ENCODE results near the gene MAPKAPK2. TPM values are rescaled to one million over a fixed set of nuclear protein-coding genes. Genes with fewer than 3 reads are reported as not detected.
"Not testable (repeated sequence)": the region's sequence is repeated elsewhere in the genome, so short reads cannot be mapped to it uniquely, and the experiment has no call there.

Gene MAPKAPK2
- total and polyA plus RNA-seq, 2 donors = 36.4 to 72.3 TPM

GRCh38 chr1:206760590-206760989, 75.9 kb downstream of the MAPKAPK2 start:
- Histone ChIP-seq H3K27me3 (ENCODE audit: control insufficient read depth in 2 of 2, insufficient read depth in 1 of 2, low read length in 1 of 2) (no peaks in the 10 kb centered on the region), H3K4me3 (ENCODE audit: low read length in 2 of 2) (no peak overlapping the region), H3K36me3 (ENCODE audit: control insufficient read depth in 2 of 2, insufficient read depth in 2 of 2, low read length in 1 of 2) (no peaks in the 10 kb centered on the region), H3K9me3 (ENCODE audit: control insufficient read depth in 2 of 2, insufficient read depth in 1 of 2, low read length in 1 of 2) (no peaks in the 10 kb centered on the region), H3K4me1 (ENCODE audit: control insufficient read depth in 2 of 2, insufficient read depth in 2 of 2, low read length in 2 of 2) (peaks cover 12 to 22% of the 10 kb centered on the region in 2 donors), H3K27ac (ENCODE audit: low read depth in 1 of 2, low read length in 1 of 2) (no peak overlapping the region)
- no peak for DNase-seq (ENCODE audit: low read depth in 6 of 9, low spot score in 9 of 9)
- 94% methylated on average over 1 of the region's 1 CpG for WGBS

GRCh38 chr1:206761159-206761768, 76.6 kb downstream of the MAPKAPK2 start:
- DNase-seq (ENCODE audit: low read depth in 6 of 9, low spot score in 9 of 9) = no peak
- no peak overlapping the region for H3K27ac ChIP-seq (ENCODE audit: low read depth in 1 of 2, low read length in 1 of 2)
- 97% methylated on average over 6 of the region's 6 CpGs for WGBS

GRCh38 chr1:206762741-206763364, 78.1 kb downstream of the MAPKAPK2 start:
- WGBS = 96% methylated on average over 12 of the region's 12 CpGs

More at GRCh38 chr1:206761159-206761768, 76.6 kb downstream of the MAPKAPK2 start:
- peaks cover 13 to 26% of the 10 kb centered on the region in 2 donors for H3K4me1 ChIP-seq (ENCODE audit: control insufficient read depth in 2 of 2, insufficient read depth in 2 of 2, low read length in 2 of 2)
- no peaks in the 10 kb centered on the region for H3K36me3 ChIP-seq (ENCODE audit: control insufficient read depth in 2 of 2, insufficient read depth in 2 of 2, low read length in 1 of 2)
- no peak overlapping the region for H3K4me3 ChIP-seq (ENCODE audit: low read length in 2 of 2)
- no peaks in the 10 kb centered on the region for H3K9me3 ChIP-seq (ENCODE audit: control insufficient read depth in 2 of 2, insufficient read depth in 1 of 2, low read length in 1 of 2)
- H3K27me3 ChIP-seq (ENCODE audit: control insufficient read depth in 2 of 2, insufficient read depth in 1 of 2, low read length in 1 of 2) = no peaks in the 10 kb centered on the region

GRCh38 chr1:206765771-206766170, 81.1 kb downstream of the MAPKAPK2 start:
- H3K27ac ChIP-seq (ENCODE audit: low read depth in 1 of 2, low read length in 1 of 2); H3K27me3 ChIP-seq (ENCODE audit: control insufficient read depth in 2 of 2, insufficient read depth in 1 of 2, low read length in 1 of 2); H3K4me3 ChIP-seq (ENCODE audit: low read length in 2 of 2); H3K9me3 ChIP-seq (ENCODE audit: control insufficient read depth in 2 of 2, insufficient read depth in 1 of 2, low read length in 1 of 2); DNase-seq (ENCODE audit: low read depth in 6 of 9, low spot score in 9 of 9); H3K36me3 ChIP-seq (ENCODE audit: control insufficient read depth in 2 of 2, insufficient read depth in 2 of 2, low read length in 1 of 2): not testable (repeated sequence)
- H3K4me1 ChIP-seq (ENCODE audit: control insufficient read depth in 2 of 2, insufficient read depth in 2 of 2, low read length in 2 of 2) = peaks cover 34 to 48% of the 10 kb centered on the region in 2 donors
- 16% methylated on average over 1 of the region's 1 CpG for WGBS

More at GRCh38 chr1:206762741-206763364, 78.1 kb downstream of the MAPKAPK2 start:
- peaks cover 12 to 29% of the 10 kb centered on the region in 2 donors for H3K4me1 ChIP-seq (ENCODE audit: control insufficient read depth in 2 of 2, insufficient read depth in 2 of 2, low read length in 2 of 2)
- not testable (repeated sequence) for DNase-seq (ENCODE audit: low read depth in 6 of 9, low spot score in 9 of 9); H3K27ac ChIP-seq (ENCODE audit: low read depth in 1 of 2, low read length in 1 of 2); H3K36me3 ChIP-seq (ENCODE audit: control insufficient read depth in 2 of 2, insufficient read depth in 2 of 2, low read length in 1 of 2); H3K9me3 ChIP-seq (ENCODE audit: control insufficient read depth in 2 of 2, insufficient read depth in 1 of 2, low read length in 1 of 2); H3K27me3 ChIP-seq (ENCODE audit: control insufficient read depth in 2 of 2, insufficient read depth in 1 of 2, low read length in 1 of 2); H3K4me3 ChIP-seq (ENCODE audit: low read length in 2 of 2)

- Histone ChIP-seq H3K4me3 (ENCODE audit: low read length in 2 of 2) (no peak overlapping the region), H3K4me1 (ENCODE audit: control insufficient read depth in 2 of 2, insufficient read depth in 2 of 2, low read length in 2 of 2) (peaks cover 39 to 53% of the 10 kb centered on the region in 2 donors), H3K27ac (ENCODE audit: low read depth in 1 of 2, low read length in 1 of 2) (no peak overlapping the region), H3K27me3 (ENCODE audit: control insufficient read depth in 2 of 2, insufficient read depth in 1 of 2, low read length in 1 of 2) (no peaks in the 10 kb centered on the region), H3K36me3 (ENCODE audit: control insufficient read depth in 2 of 2, insufficient read depth in 2 of 2, low read length in 1 of 2) (no peaks in the 10 kb centered on the region), H3K9me3 (ENCODE audit: control insufficient read depth in 2 of 2, insufficient read depth in 1 of 2, low read length in 1 of 2) (no peaks in the 10 kb centered on the region)
- DNase-seq (ENCODE audit: low read depth in 6 of 9, low spot score in 9 of 9) = peak in 5 of 9 donors; percentile 45 to 80 (median 59)
- 13% methylated on average over 8 of the region's 8 CpGs for WGBS
Measured at GRCh38 chr1:206766251-206766856, 81.6 kb downstream of the MAPKAPK2 start.

- Histone ChIP-seq H3K4me1 (ENCODE audit: control insufficient read depth in 2 of 2, insufficient read depth in 2 of 2, low read length in 2 of 2) (peaks cover 51 to 71% of the 10 kb centered on the region in 2 donors), H3K27ac (ENCODE audit: low read depth in 1 of 2, low read length in 1 of 2) (peak overlapping the region; percentile 50 to 74), H3K36me3 (ENCODE audit: control insufficient read depth in 2 of 2, insufficient read depth in 2 of 2, low read length in 1 of 2) (no peaks in the 10 kb centered on the region), H3K27me3 (ENCODE audit: control insufficient read depth in 2 of 2, insufficient read depth in 1 of 2, low read length in 1 of 2) (peaks cover 0 to 2% of the 10 kb centered on the region in 2 donors), H3K4me3 (ENCODE audit: low read length in 2 of 2) (no peak overlapping the region), H3K9me3 (ENCODE audit: control insufficient read depth in 2 of 2, insufficient read depth in 1 of 2, low read length in 1 of 2) (no peaks in the 10 kb centered on the region)
- 66% methylated on average over 14 of the region's 14 CpGs for WGBS
- DNase-seq (ENCODE audit: low read depth in 6 of 9, low spot score in 9 of 9) = peak in 1 of 9 donors; percentile 49
Measured at GRCh38 chr1:206768472-206769303, 84.0 kb downstream of the MAPKAPK2 start.

- 36% methylated on average over 7 of the region's 7 CpGs for WGBS
- Histone ChIP-seq H3K36me3 (ENCODE audit: control insufficient read depth in 2 of 2, insufficient read depth in 2 of 2, low read length in 1 of 2) (no peaks in the 10 kb centered on the region), H3K4me1 (ENCODE audit: control insufficient read depth in 2 of 2, insufficient read depth in 2 of 2, low read length in 2 of 2) (peaks cover 51 to 78% of the 10 kb centered on the region in 2 donors), H3K27me3 (ENCODE audit: control insufficient read depth in 2 of 2, insufficient read depth in 1 of 2, low read length in 1 of 2) (peaks cover 0 to 2% of the 10 kb centered on the region in 2 donors), H3K9me3 (ENCODE audit: control insufficient read depth in 2 of 2, insufficient read depth in 1 of 2, low read length in 1 of 2) (no peaks in the 10 kb centered on the region), H3K4me3 (ENCODE audit: low read length in 2 of 2) (no peak overlapping the region), H3K27ac (ENCODE audit: low read depth in 1 of 2, low read length in 1 of 2) (peak overlapping the region; percentile 50 to 74)
- peak in 5 of 9 donors; percentile 51 to 77 (median 52) for DNase-seq (ENCODE audit: low read depth in 6 of 9, low spot score in 9 of 9)
Measured at GRCh38 chr1:206769304-206769731, 84.6 kb downstream of the MAPKAPK2 start.

GRCh38 chr1:206770531-206771337, 86.0 kb downstream of the MAPKAPK2 start, which contains the start of gene IL19:
TSS of gene IL19 (plus strand) at chr1:206770773. CDS start at chr1:206836663, 65,890 bp downstream.
- H3K27ac ChIP-seq (ENCODE audit: low read depth in 1 of 2, low read length in 1 of 2) = peak within 1 kb of the TSS; percentile 50 to 74
- H3K9me3 ChIP-seq (ENCODE audit: control insufficient read depth in 2 of 2, insufficient read depth in 1 of 2, low read length in 1 of 2) = no peaks in the 10 kb centered on the region
- peaks cover 51 to 79% of the 10 kb centered on the region in 2 donors for H3K4me1 ChIP-seq (ENCODE audit: control insufficient read depth in 2 of 2, insufficient read depth in 2 of 2, low read length in 2 of 2)
- peaks cover 0 to 2% of the 10 kb centered on the region in 2 donors for H3K27me3 ChIP-seq (ENCODE audit: control insufficient read depth in 2 of 2, insufficient read depth in 1 of 2, low read length in 1 of 2)
- WGBS = 58% methylated on average over 9 of the region's 9 CpGs
- no peaks in the 10 kb centered on the region for H3K36me3 ChIP-seq (ENCODE audit: control insufficient read depth in 2 of 2, insufficient read depth in 2 of 2, low read length in 1 of 2)
- DNase-seq (ENCODE audit: low read depth in 6 of 9, low spot score in 9 of 9) = no peak
- H3K4me3 ChIP-seq (ENCODE audit: low read length in 2 of 2) = no peak within 1 kb of the TSS

All from thymus (tissue), 11 donors.